ENCODE data around the gene L3MBTL1. TPM values are rescaled to one million over a fixed set of nuclear protein-coding genes. Genes with fewer than 3 reads are reported as not detected.

The L3MBTL1 gene
- total RNA-seq, 1 donor from 2014 or later: 13.1 TPM

- Histone ChIP-seq H3K27me3 (no peaks in the 10 kb centered on the region), H3K9me3 (no peaks in the 10 kb centered on the region), H3K27ac (no peak overlapping the region), H3K36me3 (no peaks in the 10 kb centered on the region), H3K4me3 (no peak overlapping the region), H3K4me1 (no peaks in the 10 kb centered on the region)
- TF ChIP-seq CTCF (IDR thresholded peaks at IDR 0.05): no peak
- no peak for DNase-seq (ENCODE audit: low spot score in 2 of 2)
- intact Hi-C loops (cut with DNase I): no loop called here
These were observed 22.1 kb downstream of the L3MBTL1 start for GRCh38 chr20:43529457-43530153.

- no peak for DNase-seq (ENCODE audit: low spot score in 2 of 2)
- no peaks in the 10 kb centered on the region for H3K27me3 ChIP-seq
These were observed 23.0 kb downstream of the L3MBTL1 start for GRCh38 chr20:43530321-43531090.

GRCh38 chr20:43531091-43531443, 23.6 kb downstream of the L3MBTL1 start:
- Histone ChIP-seq H3K9me3 (no peaks in the 10 kb centered on the region), H3K4me1 (no peaks in the 10 kb centered on the region), H3K27me3 (no peaks in the 10 kb centered on the region), H3K4me3 (no peak overlapping the region), H3K27ac (no peak overlapping the region), H3K36me3 (peaks cover 6 to 13% of the 10 kb centered on the region in 2 donors)
- DNase-seq (ENCODE audit: low spot score in 2 of 2): no peak
- TF ChIP-seq CTCF (IDR thresholded peaks at IDR 0.05): no peak
- intact Hi-C loops (cut with DNase I): no loop called here

More at GRCh38 chr20:43530321-43531090, 23.0 kb downstream of the L3MBTL1 start:
- Histone ChIP-seq H3K4me1 (no peaks in the 10 kb centered on the region), H3K4me3 (no peak overlapping the region), H3K36me3 (peaks cover under 1 to 7% of the 10 kb centered on the region in 2 donors), H3K27ac (no peak overlapping the region), H3K9me3 (no peaks in the 10 kb centered on the region)
- intact Hi-C loops (cut with DNase I): no loop called here
- TF ChIP-seq CTCF (IDR thresholded peaks at IDR 0.05): no peak

GRCh38 chr20:43532416-43533055, 25.0 kb downstream of the L3MBTL1 start:
- Histone ChIP-seq H3K27me3 (no peaks in the 10 kb centered on the region), H3K9me3 (no peaks in the 10 kb centered on the region), H3K4me3 (no peak overlapping the region), H3K36me3 (peaks cover 6 to 22% of the 10 kb centered on the region in 2 donors), H3K4me1 (no peaks in the 10 kb centered on the region), H3K27ac (no peak overlapping the region)
- DNase-seq (ENCODE audit: low spot score in 2 of 2): no peak
- TF ChIP-seq CTCF (IDR thresholded peaks at IDR 0.05): no peak
- intact Hi-C loops (cut with DNase I): no loop called here

- intact Hi-C loops (cut with DNase I): no loop called here
- Histone ChIP-seq H3K4me1 (no peaks in the 10 kb centered on the region), H3K27ac (no peak overlapping the region), H3K4me3 (no peak overlapping the region), H3K36me3 (peaks cover 6 to 25% of the 10 kb centered on the region in 2 donors), H3K9me3 (no peaks in the 10 kb centered on the region), H3K27me3 (no peaks in the 10 kb centered on the region)
- DNase-seq (ENCODE audit: low spot score in 2 of 2): no peak
- TF ChIP-seq CTCF (IDR thresholded peaks at IDR 0.05): no peak
These were observed 25.6 kb downstream of the L3MBTL1 start for GRCh38 chr20:43533060-43533459.
